ENCODE data around the gene EVC. TPM values are rescaled to one million over a fixed set of nuclear protein-coding genes. Genes with fewer than 3 reads are reported as not detected.
"Not testable (repeated sequence)": the region's sequence is repeated elsewhere in the genome, so short reads cannot be mapped to it uniquely, and the experiment has no call there.

The EVC gene
- total RNA-seq, 1 donor from 2014 or later = 126 TPM

DNA sequence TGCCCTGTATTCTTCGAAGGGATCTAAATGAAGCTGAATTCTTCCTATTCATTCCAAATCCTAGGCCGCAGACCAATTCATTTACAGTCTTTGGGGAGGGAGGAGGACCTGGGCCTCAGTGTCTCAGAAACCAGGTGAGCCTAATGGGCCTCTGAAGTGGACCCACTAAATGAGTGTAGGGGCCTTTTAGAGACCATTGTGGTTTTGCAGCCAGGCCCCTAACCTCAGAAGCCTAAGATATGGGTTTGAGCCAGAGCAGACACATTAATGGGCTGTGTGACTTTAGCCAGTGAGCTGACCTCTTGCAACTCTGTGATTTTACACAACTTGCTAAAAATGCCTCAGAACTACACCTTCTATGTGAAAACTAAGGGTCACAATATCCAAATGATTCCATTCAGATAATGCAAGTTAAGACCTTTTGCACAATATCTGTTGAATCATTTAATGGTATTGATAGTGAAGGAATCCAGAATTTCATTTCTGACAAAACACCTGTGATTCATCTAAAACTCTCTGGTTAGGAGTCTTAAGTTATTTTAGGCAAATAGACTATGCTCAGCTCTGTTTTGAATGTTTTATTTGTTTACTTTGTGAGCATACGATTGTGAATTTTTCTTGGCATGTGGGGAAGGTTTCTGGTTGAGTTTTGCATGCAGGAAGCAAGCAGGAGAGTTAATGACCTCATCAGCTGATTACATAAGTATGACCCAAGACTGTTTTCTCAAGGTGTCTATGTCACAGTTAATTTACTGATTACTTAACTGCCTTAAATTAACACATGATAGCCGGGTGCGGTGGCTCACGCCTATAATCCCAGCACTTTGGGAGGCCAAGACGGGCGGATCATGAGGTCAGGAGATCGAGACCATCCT, 75.0 kb downstream of the EVC start:
- peak; percentile 83 for DNase-seq (ENCODE audit: low read depth)

DNA sequence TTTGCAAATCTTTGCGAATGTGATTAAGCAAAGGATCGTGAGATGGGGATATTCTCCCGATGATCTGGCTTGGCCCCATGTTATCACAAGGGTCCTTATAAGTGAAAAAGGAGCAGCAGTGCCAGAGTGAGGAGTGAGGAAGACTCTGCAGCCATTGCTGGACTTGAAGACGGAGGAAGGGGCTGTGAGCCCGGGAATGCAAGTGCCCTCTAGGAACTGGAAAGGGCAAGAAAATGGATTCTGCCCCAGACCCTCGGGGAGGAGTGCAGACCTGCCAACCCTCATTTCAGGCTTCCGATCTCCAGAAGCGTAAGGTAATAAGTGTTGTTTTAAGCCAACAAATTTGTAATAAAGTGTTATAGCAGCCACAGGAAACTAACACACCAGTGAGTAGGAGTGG, 76.3 kb downstream of the EVC start:
- DNase-seq (ENCODE audit: low read depth) = no peak

DNA sequence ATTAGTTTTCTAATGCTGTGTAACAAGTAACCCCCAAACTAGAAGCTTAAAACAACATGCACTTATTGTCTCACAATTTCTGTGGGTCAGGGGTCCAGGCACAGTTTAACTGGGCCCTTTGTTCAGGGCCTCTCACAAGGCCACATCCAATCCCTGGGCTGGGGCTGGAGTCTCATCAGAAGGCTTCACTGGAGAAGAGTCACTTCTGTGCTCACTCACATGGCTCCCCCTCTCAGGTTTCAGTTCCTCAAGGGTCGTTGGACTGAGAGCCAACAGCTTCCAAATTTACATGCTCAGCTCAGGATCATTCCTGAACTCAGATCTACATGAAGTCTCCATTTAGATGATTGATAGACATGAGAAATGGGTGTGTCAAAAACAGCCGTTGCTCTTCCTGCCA, 77.1 kb downstream of the EVC start:
- DNase-seq (ENCODE audit: low read depth) = no peak

DNA sequence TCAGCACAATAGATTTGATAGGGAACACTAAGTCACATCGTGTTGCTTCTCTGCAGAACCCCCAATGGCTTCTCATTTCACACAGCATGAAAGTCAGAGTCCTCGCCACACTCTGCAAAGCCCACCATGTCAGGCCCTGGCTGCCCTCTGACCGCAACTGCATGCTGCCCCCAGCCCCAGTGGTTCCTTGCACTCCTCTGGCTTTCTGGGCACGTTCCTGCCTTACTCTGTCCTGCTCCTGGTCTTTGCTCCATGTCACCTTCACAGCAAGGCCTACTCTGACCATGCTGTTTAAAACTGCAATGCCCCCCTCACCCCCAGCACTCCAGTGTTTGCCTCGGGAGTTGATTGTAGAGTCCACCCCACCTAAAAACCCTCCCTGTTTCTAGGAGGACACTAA, 78.1 kb downstream of the EVC start:
- no peak for DNase-seq (ENCODE audit: low read depth)

DNA sequence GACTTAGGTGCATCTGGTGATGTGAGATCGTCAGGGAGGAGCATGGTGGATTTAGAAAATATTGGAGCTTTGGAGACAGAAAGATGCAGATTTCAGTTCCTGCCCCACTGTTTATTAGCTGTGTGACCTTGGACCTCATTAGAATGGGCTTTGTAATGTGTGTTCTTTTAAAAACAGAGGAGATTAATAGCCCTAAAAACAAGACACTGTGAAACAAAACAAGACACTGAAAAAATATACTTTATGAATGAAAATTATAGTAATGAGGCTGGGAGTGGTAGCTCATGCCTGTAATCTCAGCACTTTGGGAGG, 79.5 kb downstream of the EVC start:
- no peak for DNase-seq (ENCODE audit: low read depth)

DNA sequence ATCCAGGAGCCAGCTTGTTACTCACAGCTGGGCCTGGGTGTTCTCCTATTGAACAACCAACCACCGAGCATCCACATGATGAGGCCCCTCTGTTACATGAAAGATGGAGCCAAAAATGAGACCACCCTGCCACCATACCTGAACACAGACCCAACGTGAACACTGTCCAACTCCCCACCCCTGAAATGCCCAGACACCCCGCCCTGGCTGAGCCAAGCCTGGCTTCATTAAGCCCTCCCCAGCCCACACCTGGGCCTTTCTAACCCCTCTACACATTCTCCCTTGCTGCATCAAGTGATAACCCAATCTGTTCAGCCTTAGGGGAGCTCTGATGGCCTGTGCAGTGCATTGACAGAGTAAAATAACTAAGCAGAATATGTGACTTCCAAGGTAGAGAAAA, 80.7 kb downstream of the EVC start:
- no peak for DNase-seq (ENCODE audit: low read depth)

DNA sequence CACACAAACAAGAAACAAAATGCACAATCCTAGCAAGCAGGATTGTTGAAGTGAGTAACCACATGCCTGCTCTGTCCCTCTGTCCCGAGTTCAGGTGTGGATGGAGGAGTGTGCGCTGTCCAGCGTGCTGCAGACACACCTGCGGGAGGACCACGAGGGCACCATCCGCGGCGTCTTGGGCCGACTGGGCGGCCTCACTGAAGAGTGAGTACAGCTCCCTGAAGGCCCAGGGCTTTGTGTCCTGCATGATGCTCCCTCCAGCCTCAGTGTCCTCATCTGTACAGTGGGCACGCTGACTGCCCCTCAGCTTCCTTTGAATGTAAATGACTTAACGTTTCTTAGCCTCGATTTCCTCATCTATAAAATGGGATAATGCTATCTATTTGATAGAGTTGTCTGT, 82.5 kb downstream of the EVC start:
- DNase-seq (ENCODE audit: low read depth) = no peak

DNA sequence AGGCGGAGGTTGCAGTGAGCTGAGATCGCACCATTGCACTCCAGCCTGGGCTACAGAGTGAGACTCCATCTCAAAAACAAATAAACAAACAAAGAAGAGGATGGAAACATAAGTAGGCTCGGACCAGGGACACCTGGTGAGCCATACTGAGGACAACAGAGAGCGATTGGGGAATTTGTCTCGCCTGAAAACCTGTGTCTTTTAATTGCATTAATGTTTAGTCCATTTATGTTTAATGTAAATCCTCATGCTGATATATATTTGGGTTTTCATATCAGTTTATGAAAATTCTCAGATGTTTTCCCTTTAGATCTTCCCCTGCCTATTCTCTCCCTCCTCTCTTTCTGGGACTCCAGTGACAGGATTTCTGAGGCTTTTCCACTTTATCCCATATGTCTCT, 84.6 kb downstream of the EVC start:
- DNase-seq (ENCODE audit: low read depth) = no peak

DNA sequence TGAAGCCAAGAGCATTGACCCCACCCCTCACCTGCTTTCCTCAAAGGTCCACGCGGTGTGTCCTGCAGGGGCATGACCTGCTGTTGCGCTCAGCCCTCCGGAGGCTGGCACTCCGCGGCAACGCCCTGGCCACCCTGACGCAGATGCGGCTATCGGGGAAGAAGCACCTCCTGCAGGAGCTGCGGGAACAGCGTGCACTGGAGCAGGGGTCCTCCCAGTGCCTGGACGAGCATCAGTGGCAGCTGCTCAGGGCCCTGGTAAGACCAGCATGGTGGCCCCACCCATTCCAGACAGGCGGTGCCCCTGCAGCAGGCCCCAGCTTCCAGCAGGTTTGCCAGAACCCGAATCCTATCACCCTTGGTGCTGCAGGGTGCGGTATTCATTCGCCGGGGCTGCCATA, 86.0 kb downstream of the EVC start:
- no peak for DNase-seq (ENCODE audit: low read depth)

DNA sequence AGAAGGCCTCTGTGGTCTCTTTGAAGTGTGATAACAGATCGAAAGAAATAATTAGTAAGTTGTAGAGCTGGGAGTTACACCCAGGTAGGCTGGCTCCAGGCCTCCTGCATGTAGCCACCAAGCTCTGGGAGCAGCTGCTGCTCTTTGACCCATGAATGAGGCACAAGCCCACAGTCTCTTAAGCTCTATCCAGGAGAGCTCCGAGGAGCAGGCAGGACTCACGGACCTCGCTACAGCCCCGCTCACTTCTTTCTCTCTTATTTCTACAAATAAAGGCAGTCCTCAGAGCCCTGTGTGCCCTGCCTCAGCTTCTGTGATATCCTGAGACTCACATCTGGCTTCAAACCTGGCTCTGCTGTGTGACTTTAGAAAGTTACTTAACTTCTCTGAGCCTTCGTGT, 86.9 kb downstream of the EVC start:
- no peak for DNase-seq (ENCODE audit: low read depth)

DNA sequence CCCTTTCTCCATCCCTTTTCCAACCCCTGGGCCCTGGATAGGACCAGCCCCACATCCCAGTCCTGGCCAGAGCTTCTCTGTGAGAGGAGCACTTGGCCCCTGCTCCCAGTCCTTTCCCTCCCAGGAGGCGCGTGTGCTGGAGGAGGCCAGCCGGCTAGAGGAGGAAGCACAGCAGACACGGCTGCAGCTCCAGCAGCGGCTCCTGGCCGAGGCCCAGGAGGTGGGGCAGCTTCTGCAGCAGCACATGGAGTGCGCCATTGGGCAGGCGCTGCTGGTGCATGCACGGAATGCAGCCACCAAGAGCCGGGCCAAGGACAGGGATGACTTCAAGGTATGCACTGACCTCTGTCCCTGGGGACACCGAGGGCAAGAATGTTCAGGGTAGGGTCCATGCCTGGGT, 87.5 kb downstream of the EVC start:
- no peak for DNase-seq (ENCODE audit: low read depth)

DNA sequence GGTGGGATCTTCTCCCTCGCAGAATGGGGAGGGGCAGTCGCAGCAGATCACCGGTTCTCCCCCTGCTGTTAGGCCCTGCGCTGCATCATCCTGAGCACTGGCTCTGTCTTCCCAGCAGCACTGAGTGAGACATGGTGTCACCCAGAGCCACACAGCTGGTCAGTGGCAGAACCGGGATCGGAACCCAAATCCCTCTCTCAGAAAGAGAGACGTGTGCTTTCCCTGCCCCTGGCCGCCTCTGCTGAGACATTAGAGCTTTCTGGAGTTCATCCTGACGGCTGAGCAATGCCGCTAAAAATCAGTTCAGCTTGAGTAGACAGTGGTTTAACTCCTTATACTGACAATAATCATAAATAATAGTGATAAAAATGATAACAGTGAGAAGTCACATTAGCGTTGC, 87.9 kb downstream of the EVC start:
- no peak for DNase-seq (ENCODE audit: low read depth)

DNA sequence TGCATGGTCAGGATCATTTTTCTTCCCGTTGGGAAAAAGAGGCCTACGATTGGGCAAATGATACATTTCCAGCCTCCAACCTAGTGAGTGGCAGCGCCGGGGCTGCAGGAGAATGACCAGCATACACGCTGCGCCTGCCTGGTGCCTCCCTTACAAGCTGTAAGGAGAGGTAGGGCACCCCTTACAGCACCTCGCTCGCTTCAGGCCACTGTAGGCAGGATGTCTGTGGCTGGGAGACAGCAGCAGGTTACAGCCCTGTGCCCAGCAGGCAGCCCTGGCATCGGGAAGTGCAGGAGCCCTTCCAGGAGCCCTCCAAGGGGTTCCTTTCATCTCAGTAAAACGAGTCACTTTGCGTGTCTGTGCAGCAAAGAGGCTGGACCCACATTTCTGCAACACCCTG, 88.4 kb downstream of the EVC start:
- no peak for DNase-seq (ENCODE audit: low read depth)

DNA sequence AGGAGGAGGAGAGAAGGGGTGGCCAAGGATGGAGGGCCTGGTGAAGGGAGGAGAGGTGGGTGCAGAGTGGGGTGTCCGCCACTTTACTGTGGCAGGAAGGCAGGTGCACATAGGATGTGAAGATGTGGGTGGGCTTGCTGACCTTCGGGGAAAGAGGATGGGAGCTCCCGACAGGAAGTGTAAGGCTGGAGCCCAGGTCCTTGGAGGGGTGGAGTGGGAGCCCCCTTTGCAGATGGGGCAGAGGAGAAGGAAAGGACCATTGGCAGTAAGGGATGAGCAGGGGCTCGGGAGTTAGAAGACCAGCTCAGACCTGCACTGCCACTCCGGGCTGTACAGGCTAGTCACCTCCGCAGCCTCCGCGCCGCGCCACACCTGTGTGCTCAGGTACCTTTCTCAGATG, 89.5 kb downstream of the EVC start:
- DNase-seq (ENCODE audit: low read depth) = no peak

DNA sequence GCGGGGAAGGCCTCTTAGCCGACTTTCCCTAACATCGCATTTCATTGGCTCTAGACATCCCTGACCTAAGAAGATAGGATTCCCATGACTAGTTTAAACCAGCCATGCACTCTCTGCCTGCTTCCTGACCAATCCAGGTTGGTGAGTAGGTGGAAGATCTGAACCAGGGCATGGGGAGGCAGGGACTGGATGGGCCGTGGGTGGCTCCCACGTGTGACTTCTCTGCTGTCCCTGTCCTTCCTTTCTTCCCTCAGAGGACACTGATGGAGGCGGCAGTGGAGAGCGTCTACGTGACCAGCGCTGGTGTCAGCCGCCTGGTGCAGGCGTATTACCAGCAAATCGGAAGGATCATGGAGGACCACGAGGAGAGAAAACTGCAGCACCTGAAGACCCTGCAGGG, 90.7 kb downstream of the EVC start:
- no peak for DNase-seq (ENCODE audit: low read depth)

DNA sequence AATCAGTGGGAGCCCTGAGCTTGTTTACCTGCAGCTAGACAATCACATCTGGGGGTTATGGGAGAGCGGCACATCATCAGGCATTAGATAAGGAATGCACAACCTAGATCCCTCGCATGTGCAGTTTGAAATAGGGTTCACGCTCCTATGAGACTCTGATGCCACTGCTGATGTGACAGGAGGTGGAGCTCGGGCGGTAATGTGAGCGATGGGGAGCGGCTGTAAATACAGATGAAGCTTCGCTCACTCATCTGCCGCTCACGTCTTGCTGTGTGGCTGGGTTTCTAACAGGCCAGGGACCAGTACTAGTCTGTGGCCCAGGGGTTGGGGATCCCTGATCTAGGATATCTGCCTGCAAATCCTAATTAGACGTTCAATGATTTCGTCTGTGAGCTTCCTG, 91.6 kb downstream of the EVC start:
- DNase-seq (ENCODE audit: low read depth) = no peak

DNA sequence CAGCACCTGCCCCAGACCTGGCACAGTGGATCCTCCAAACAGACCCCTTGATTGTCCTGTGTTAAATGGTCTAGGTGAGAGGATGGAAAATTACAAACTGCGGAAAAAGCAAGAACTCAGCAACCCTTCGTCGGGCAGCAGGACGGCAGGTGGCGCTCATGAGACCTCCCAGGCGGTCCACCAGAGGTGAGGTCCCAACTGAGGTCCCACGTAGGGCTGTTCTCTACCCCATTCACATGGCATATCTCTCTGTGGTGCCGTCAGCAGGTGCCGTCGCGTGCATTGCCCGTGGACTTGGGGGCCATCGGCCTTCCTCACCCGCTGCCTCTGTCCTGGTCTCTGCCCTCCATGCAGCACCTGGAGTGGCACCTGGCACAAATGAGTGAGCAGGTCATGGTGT, 93.7 kb downstream of the EVC start:
- no peak for DNase-seq (ENCODE audit: low read depth)

DNA sequence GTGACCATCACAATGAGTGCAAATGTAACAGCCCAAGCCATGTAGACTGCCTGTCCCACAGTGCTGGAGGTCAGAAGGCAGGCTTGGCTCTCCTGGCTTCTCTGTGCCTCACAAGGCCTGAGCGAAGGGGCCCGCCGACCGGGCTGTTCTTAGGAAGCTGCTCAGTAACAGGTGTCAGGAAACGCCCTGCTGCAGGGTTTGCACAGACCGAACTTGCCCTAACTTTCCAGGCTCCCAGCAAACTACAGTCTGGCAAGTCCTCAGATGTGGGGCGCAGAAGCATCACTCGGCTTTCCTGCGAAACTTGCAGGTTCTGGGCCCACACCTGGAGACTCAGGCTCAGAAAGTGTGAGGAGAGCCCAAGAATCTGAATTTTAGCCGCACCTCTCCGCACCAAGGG, 94.3 kb downstream of the EVC start:
- no peak for DNase-seq (ENCODE audit: low read depth)

DNA sequence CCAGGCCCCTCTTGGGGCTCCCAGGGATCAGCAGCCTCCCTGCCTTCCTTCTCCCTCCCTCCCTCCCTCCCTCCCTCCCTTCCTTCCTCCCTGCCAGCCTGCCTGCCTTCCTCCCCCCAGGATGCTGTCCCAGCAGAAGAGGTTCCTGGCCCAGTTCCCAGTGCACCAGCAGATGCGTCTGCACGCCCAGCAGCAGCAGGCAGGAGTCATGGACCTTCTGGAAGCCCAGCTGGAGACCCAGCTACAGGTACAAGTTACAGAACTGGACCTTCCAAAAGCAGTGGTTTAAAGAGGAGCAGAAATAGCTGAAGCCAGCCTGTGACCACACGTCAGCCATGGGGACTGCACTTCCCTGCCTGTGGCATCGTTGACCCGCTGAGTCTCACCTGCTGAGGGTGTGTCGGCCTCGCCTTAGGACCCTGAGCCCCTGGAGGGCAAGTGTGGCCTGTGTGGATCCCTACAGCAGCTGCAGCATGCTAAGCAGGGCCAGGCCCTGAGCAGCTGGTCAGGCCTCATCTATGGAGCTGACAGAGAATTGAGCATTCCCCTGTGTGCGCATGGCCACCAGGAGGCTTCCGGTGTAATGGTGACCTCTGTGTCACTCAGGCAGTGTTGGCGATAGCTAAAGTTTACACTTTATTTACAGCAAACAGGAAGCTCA, 97.2 kb downstream of the EVC start:
- no peak for DNase-seq (ENCODE audit: low read depth)

DNA sequence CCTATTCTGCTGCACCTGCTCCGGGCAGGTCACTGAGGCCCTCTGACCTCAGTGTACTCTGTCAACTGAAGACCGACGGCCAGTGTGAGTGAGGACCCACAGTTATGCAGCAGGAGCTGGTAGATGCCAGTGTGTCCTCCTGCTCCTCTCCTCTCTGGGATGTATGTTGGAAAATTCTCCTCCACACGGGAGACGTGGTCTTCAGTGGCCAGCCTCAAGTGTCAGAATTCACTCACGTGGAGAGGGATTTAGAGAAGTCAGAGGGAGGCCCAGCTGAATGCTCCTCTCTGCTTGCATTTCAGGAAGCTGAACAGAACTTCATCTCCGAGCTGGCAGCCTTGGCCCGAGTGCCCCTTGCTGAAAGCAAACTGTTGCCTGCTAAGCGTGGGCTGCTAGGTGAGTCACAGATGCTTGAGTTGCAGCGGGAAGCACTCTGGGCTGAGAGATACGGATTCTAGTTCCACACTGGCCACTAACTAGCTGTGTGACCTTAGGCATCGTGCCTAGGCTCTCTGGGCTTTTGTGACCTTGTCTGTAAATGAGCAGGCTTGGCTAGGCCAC, 98.3 kb downstream of the EVC start:
- no peak for DNase-seq (ENCODE audit: low read depth)

DNA sequence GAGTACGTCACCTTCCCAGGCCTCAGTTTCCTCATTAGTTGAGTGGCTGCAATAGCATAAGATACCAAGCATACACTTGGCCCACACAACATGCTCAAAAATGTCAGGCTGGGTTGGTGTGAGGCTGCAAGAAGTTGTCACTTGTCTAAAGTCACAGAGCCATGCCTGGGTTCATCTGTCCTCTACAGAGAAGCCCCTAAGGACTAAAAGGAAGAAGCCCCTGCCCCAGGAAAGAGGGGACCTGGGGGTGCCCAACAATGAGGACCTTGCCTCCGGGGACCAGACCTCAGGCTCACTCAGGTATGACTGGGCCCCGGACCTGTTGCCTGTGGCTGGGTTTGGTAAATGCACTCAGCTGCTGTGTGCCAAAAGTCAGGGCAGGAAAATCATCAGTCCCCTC, 99.2 kb downstream of the EVC start:
- no peak for DNase-seq (ENCODE audit: low read depth)

DNA sequence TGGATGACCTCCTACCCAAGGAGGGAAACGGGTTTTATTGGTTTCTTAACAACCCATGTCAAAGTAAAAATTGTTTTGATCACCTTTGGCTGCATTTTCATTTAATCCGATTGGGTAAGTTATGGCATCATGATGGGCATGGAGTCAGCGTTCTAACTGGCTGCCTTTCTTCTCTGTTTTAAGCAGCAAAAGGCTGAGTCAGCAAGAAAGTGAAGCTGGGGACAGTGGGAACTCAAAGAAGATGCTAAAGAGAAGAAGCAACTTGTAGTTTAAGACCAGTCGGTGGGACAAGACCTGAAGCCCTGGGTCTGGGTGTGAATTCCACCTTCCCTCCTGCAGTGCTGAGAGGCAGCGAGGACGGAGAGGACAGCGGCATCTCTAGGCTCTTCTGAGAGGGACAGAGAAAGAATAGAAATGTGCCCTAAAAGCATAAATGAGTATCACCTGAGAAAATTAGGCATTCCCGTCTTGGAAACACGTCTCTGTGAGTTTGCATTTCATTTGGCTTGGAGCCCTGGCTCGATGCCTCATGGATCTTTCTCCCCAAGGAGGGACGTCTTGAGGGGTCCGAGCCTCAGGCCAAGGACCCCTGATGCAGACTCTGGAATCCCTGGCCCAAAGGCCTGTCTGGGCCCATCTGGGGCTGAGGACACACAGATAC, 99.9 kb downstream of the EVC start:
- DNase-seq (ENCODE audit: low read depth) = no peak

DNA sequence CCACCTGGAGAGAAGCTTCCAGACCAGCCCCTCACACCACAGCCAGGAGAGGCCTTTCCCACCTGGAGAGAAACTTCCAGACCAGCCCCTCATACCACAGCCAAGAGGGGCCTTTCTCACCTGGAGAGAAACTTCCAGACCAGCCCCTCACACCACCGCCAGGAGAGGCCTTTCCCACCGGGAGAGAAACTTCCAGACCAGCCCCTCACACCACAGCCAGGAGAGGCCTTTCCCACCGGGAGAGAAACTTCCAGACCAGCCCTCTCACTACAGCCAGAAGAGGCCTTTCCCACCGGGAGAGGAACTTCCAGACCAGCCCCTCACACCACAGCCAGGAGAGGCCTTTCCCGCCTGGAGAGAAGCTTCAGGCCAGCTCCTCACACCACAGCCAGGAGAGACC, 101.1 kb downstream of the EVC start:
- DNase-seq (ENCODE audit: low read depth) = not testable (repeated sequence)

Data from renal cortical epithelial cell (primary cell).